Measurements from ENCODE around the gene CFAP43.

CFAP43 gene

GRCh38 chr10:104090611-104091010, 141.6 kb downstream of the CFAP43 start:
- no peak for DNase-seq

GRCh38 chr10:104089621-104090020, 142.5 kb downstream of the CFAP43 start:
- no peak for DNase-seq

- no peak for DNase-seq
Measured at GRCh38 chr10:104088239-104088638, 143.9 kb downstream of the CFAP43 start.

GRCh38 chr10:104085801-104086400, 146.3 kb downstream of the CFAP43 start, which contains the start of gene COL17A1:
TSS of gene COL17A1 (minus strand) at chr10:104085880. CDS start at chr10:104080673, 5,207 bp downstream.
- DNase-seq, result no peak

GRCh38 chr10:104084482-104085142, 147.6 kb downstream of the CFAP43 start:
- DNase-seq, result no peak

GRCh38 chr10:104081998-104082397, 150.2 kb downstream of the CFAP43 start:
- no peak for DNase-seq

GRCh38 chr10:104080762-104081161, 151.4 kb downstream of the CFAP43 start:
- no peak for DNase-seq

All from GOT3 (cell line).